ENCODE measurements around the gene NFASC.

DNA sequence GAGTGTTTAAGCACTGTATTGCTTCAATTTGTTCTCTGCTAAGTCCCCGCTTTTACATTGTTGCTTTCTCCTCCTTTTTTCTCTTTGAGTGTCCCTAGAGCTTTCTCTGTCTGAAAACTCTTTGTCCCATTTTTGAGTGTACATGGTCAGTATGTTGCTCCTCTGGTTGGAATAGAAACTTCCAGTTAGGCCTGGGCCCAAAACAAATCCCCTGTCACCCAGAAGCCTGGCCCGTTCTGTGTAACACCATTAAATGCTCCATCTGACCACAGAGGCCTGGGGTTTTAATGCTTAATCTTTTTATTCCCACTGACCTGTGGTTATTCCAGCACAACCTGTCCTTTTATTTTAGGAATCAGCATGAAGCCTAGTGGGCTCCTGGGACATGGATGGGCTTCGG, 28.3 kb upstream of the NFASC start:
- TF ChIP-seq, protein P1, sequence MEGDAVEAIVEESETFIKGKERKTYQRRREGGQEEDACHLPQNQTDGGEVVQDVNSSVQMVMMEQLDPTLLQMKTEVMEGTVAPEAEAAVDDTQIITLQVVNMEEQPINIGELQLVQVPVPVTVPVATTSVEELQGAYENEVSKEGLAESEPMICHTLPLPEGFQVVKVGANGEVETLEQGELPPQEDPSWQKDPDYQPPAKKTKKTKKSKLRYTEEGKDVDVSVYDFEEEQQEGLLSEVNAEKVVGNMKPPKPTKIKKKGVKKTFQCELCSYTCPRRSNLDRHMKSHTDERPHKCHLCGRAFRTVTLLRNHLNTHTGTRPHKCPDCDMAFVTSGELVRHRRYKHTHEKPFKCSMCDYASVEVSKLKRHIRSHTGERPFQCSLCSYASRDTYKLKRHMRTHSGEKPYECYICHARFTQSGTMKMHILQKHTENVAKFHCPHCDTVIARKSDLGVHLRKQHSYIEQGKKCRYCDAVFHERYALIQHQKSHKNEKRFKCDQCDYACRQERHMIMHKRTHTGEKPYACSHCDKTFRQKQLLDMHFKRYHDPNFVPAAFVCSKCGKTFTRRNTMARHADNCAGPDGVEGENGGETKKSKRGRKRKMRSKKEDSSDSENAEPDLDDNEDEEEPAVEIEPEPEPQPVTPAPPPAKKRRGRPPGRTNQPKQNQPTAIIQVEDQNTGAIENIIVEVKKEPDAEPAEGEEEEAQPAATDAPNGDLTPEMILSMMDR (IDR thresholded peaks at IDR 0.05; ENCODE audit: low read depth, low read length, missing input control) = no peak
- TF ChIP-seq RAD21 (IDR thresholded peaks at IDR 0.05) (no peak), JUND (IDR thresholded peaks at IDR 0.05) (no peak), YY1 (IDR thresholded peaks at IDR 0.05) (no peak), GABPA (IDR thresholded peaks at IDR 0.05 in 1 of 2, conservative IDR thresholded peaks at IDR 0.05 in 1 of 2) (no peak), TAF1 (conservative IDR thresholded peaks at IDR 0.05) (no peak), FOXA1 (IDR thresholded peaks at IDR 0.05) (no peak)
- TF ChIP-seq, protein P2, sequence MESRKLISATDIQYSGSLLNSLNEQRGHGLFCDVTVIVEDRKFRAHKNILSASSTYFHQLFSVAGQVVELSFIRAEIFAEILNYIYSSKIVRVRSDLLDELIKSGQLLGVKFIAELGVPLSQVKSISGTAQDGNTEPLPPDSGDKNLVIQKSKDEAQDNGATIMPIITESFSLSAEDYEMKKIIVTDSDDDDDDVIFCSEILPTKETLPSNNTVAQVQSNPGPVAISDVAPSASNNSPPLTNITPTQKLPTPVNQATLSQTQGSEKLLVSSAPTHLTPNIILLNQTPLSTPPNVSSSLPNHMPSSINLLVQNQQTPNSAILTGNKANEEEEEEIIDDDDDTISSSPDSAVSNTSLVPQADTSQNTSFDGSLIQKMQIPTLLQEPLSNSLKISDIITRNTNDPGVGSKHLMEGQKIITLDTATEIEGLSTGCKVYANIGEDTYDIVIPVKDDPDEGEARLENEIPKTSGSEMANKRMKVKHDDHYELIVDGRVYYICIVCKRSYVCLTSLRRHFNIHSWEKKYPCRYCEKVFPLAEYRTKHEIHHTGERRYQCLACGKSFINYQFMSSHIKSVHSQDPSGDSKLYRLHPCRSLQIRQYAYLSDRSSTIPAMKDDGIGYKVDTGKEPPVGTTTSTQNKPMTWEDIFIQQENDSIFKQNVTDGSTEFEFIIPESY (IDR thresholded peaks at IDR 0.05) = no peak
- TF ChIP-seq, protein P3, sequence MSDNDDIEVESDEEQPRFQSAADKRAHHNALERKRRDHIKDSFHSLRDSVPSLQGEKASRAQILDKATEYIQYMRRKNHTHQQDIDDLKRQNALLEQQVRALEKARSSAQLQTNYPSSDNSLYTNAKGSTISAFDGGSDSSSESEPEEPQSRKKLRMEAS (IDR thresholded peaks at IDR 0.05) = no peak
